Measurements from ENCODE around the gene ZNF428. TPM values are rescaled to one million over a fixed set of nuclear protein-coding genes. Genes with fewer than 3 reads are reported as not detected.
A peak's percentile ranks its signal among the peaks of the same experiment; 100 is the strongest.

ZNF428 gene
- total RNA-seq, 1 donor from 2014 or later: 87.5 TPM

DNA sequence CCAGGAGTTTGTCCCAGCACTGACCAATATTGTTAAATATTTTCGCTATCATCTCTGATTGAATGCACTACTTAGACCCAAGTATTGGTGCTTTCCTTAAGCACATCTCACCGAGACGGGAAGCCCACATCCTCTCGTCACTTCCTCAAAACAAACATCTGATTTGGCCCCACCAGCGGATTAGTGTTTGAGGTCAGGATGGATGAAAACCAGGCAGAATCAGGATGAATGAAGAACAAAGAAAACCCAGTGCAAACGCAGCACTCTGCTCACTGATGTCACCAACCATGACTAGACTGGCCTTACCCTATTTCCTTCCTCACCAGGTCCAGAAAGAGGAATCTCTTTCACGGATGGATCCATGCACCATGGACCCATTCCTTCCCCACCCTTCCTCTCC, 44.6 kb upstream of the ZNF428 start:
- TF ChIP-seq, protein P1, sequence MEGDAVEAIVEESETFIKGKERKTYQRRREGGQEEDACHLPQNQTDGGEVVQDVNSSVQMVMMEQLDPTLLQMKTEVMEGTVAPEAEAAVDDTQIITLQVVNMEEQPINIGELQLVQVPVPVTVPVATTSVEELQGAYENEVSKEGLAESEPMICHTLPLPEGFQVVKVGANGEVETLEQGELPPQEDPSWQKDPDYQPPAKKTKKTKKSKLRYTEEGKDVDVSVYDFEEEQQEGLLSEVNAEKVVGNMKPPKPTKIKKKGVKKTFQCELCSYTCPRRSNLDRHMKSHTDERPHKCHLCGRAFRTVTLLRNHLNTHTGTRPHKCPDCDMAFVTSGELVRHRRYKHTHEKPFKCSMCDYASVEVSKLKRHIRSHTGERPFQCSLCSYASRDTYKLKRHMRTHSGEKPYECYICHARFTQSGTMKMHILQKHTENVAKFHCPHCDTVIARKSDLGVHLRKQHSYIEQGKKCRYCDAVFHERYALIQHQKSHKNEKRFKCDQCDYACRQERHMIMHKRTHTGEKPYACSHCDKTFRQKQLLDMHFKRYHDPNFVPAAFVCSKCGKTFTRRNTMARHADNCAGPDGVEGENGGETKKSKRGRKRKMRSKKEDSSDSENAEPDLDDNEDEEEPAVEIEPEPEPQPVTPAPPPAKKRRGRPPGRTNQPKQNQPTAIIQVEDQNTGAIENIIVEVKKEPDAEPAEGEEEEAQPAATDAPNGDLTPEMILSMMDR (IDR thresholded peaks at IDR 0.05; ENCODE audit: unreplicated experiment): no peak
- H3K27ac Mint-ChIP-seq: no peak overlapping the region
- peaks cover 10% of the 10 kb centered on the region for H3K4me1 Mint-ChIP-seq (ENCODE audit: low read depth)
- no peak overlapping the region for H3K4me3 Mint-ChIP-seq (ENCODE audit: low read depth)
- DNase-seq (ENCODE audit: low spot score, unreplicated experiment): no peak
- peaks cover 18% of the 10 kb centered on the region for H3K27me3 Mint-ChIP-seq
- peaks cover 5% of the 10 kb centered on the region for H3K36me3 Mint-ChIP-seq (ENCODE audit: insufficient read depth)
- no peaks in the 10 kb centered on the region for H3K9me3 Mint-ChIP-seq (ENCODE audit: low read depth)

DNA sequence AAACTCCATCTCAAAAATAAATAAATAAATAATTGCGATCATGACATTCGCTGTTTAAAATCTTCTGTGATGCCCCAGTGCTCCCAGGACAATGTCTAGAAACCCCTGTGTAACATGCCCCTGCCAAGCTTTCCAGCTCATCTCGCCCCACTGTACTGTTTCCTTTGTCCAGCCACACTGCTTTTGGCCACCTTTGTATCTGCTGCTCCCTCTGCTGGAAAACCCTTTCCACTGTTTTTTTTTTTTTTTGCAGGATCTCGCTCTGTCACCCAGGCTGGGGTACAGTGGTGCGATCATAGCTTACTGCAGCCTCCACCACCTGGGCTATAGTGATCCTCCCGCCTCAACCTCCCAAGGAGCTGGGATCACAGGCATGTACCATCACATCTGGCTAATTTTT, 43.1 kb upstream of the ZNF428 start:
- no peak for DNase-seq (ENCODE audit: low spot score, unreplicated experiment)
- TF ChIP-seq, protein P1 (IDR thresholded peaks at IDR 0.05; ENCODE audit: unreplicated experiment): peak; percentile 53
- H3K27me3 Mint-ChIP-seq: peaks cover 6% of the 10 kb centered on the region
- H3K27ac Mint-ChIP-seq: no peak overlapping the region
- H3K36me3 Mint-ChIP-seq (ENCODE audit: insufficient read depth): peaks cover 3% of the 10 kb centered on the region
- H3K4me3 Mint-ChIP-seq (ENCODE audit: low read depth): no peak overlapping the region
- no peaks in the 10 kb centered on the region for H3K9me3 Mint-ChIP-seq (ENCODE audit: low read depth)
- H3K4me1 Mint-ChIP-seq (ENCODE audit: low read depth): peaks cover 3% of the 10 kb centered on the region

DNA sequence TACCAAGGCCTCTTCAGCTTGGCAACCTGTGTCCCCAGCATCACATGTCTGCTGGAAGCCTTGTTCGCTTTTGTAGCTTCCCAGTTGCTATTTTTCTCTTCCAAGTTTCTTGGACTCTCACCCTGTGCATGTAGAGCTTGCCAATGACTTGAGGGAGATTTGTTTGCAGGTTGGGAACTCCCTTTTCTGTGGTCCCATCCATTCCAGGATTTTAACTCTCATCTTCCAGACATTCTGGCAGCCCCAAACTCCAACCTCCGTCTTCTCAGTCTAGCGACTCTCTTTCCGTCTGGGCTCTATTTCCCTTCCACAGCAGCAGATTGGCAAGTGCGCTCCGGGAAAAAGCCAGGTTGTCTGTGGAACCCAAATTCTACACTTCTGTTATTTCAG, 41.5 kb upstream of the ZNF428 start:
- Mint-ChIP-seq H3K36me3 (ENCODE audit: insufficient read depth) (peaks cover 5% of the 10 kb centered on the region), H3K27ac (no peak overlapping the region), H3K4me1 (ENCODE audit: low read depth) (no peaks in the 10 kb centered on the region), H3K27me3 (no peaks in the 10 kb centered on the region), H3K4me3 (ENCODE audit: low read depth) (no peak overlapping the region), H3K9me3 (ENCODE audit: low read depth) (no peaks in the 10 kb centered on the region)
- DNase-seq (ENCODE audit: low spot score, unreplicated experiment): no peak
- TF ChIP-seq, protein P1 (IDR thresholded peaks at IDR 0.05; ENCODE audit: unreplicated experiment): no peak

- no peaks in the 10 kb centered on the region for H3K4me1 Mint-ChIP-seq (ENCODE audit: low read depth)
- H3K27me3 Mint-ChIP-seq: no peaks in the 10 kb centered on the region
- H3K27ac Mint-ChIP-seq: no peak overlapping the region
- no peak for DNase-seq (ENCODE audit: low spot score, unreplicated experiment)
- H3K9me3 Mint-ChIP-seq (ENCODE audit: low read depth): no peaks in the 10 kb centered on the region
- H3K36me3 Mint-ChIP-seq (ENCODE audit: insufficient read depth): peaks cover 8% of the 10 kb centered on the region
- TF ChIP-seq, protein P1 (IDR thresholded peaks at IDR 0.05; ENCODE audit: unreplicated experiment): no peak
- H3K4me3 Mint-ChIP-seq (ENCODE audit: low read depth): no peak overlapping the region
These were observed 41.0 kb upstream of the ZNF428 start for GRCh38 chr19:43660301-43660970.

DNA sequence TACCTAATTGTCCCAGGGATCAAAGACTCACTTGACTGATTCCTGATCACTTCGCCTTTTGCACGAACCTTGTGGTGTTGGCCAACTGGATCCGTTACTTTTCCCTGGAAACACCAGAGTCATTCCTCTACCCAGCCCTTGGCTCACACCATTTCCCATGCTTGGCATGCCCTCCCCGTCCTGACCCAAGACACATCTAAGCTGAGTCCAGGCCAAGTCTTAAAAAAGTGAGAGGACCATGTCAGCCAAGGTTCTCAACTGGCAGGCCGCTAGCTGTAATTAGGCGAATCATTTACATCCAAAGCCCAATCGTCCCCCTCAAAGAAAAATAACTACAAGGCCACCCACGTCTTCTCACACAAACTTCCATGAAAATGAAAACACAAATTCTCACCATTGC, 39.1 kb upstream of the ZNF428 start:
- Mint-ChIP-seq H3K27me3 (no peaks in the 10 kb centered on the region), H3K9me3 (ENCODE audit: low read depth) (no peaks in the 10 kb centered on the region), H3K27ac (no peak overlapping the region), H3K4me1 (ENCODE audit: low read depth) (no peaks in the 10 kb centered on the region), H3K4me3 (ENCODE audit: low read depth) (no peak overlapping the region), H3K36me3 (ENCODE audit: insufficient read depth) (peaks cover 13% of the 10 kb centered on the region)
- TF ChIP-seq, protein P1 (IDR thresholded peaks at IDR 0.05; ENCODE audit: unreplicated experiment): no peak
- no peak for DNase-seq (ENCODE audit: low spot score, unreplicated experiment)
